VCaP (cell line): ENCODE results near the gene TGM2.
A peak's percentile ranks its signal among the peaks of the same experiment; 100 is the strongest.

Source experiments
- H3K27ac ChIP-seq: fragments of 450-650 bp; 2 replicates; pipeline ENCODE4 v1.5.1; 2017
- CTCF ChIP-seq: fragments of 450-650 bp; conservative IDR thresholded peaks from 2 replicates; pipeline ENCODE4 v1.5.1; 2017; ENCODE audit warnings: mild to moderate bottlenecking, moderate library complexity

The TGM2 gene

GRCh38 chr20:38092260-38092857 lies 72.7 kb downstream of the TGM2 start:
- no peak for TF ChIP-seq CTCF
- H3K27ac ChIP-seq, result no peak overlapping the region

GRCh38 chr20:38091441-38092216 lies 73.4 kb downstream of the TGM2 start:
- no peak for TF ChIP-seq CTCF
- no peak overlapping the region for H3K27ac ChIP-seq

GRCh38 chr20:38090061-38090460 lies 75.0 kb downstream of the TGM2 start:
- no peak for TF ChIP-seq CTCF
- no peak overlapping the region for H3K27ac ChIP-seq

GRCh38 chr20:38089500-38089899 lies 75.6 kb downstream of the TGM2 start:
- TF ChIP-seq CTCF, result no peak

GRCh38 chr20:38085026-38085425 lies 80.0 kb downstream of the TGM2 start:
- TF ChIP-seq CTCF, result no peak
- H3K27ac ChIP-seq, result peak overlapping the region; percentile 73

More at GRCh38 chr20:38089500-38089899, 75.6 kb downstream of the TGM2 start:
- no peak overlapping the region for H3K27ac ChIP-seq

- no peak for TF ChIP-seq CTCF
These were observed 80.6 kb downstream of the TGM2 start for GRCh38 chr20:38084425-38084951.

GRCh38 chr20:38083338-38084048 lies 81.6 kb downstream of the TGM2 start:
- no peak for TF ChIP-seq CTCF
- H3K27ac ChIP-seq, result peak overlapping the region; percentile 73

More at GRCh38 chr20:38084425-38084951, 80.6 kb downstream of the TGM2 start:
- peak overlapping the region; percentile 73 for H3K27ac ChIP-seq
